Mammary epithelial cell (primary cell): Measurements from ENCODE around the gene C2orf92.

Experiments
- EZH2 ChIP-seq: IDR thresholded peaks from 2 replicates; pipeline ENCODE4 v1.6.1; 2012; ENCODE audit warnings: low read length, inconsistent platforms, borderline replicate concordance
- TF ChIP-seq, protein P1 (sequence below), 2 donors: IDR thresholded peaks in 1 of 2; conservative IDR thresholded peaks in 1 of 2; 2 replicates each; pipeline ENCODE4 v1.5.1; 2011 to 2012; ENCODE audit warnings: inconsistent platforms in 2 of 2, low read length in 2 of 2, mild to moderate bottlenecking in 2 of 2, control low read depth in 1 of 2, low read depth in 1 of 2; ENCODE audit not compliant: insufficient read depth in 1 of 2; ENCODE audit errors: extremely low read depth in 1 of 2

DNA sequence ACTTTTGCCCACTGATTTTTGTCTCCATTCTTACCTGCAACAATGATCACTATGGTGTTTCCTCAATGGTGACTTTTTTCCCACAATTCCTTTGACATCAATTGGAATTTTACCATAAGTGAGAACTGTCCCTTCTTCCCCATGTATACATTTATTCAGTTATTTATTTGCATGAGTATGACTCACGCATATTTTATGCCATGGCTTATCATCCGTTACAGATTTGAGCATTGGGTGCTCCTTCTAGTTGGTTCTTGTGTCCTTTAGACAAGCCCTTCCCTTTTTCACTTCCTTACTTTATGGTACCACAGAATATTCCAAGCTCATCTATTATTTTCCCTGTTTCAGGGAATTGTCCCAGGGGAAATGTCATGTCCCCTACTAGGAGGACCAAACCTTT lies 16.0 kb upstream of the C2orf92 start:
- TF ChIP-seq, protein P1, sequence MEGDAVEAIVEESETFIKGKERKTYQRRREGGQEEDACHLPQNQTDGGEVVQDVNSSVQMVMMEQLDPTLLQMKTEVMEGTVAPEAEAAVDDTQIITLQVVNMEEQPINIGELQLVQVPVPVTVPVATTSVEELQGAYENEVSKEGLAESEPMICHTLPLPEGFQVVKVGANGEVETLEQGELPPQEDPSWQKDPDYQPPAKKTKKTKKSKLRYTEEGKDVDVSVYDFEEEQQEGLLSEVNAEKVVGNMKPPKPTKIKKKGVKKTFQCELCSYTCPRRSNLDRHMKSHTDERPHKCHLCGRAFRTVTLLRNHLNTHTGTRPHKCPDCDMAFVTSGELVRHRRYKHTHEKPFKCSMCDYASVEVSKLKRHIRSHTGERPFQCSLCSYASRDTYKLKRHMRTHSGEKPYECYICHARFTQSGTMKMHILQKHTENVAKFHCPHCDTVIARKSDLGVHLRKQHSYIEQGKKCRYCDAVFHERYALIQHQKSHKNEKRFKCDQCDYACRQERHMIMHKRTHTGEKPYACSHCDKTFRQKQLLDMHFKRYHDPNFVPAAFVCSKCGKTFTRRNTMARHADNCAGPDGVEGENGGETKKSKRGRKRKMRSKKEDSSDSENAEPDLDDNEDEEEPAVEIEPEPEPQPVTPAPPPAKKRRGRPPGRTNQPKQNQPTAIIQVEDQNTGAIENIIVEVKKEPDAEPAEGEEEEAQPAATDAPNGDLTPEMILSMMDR (conservative IDR thresholded peaks at IDR 0.05 in 1 of 2, IDR thresholded peaks at IDR 0.05 in 1 of 2; ENCODE audit: extremely low read depth in 1 of 2, insufficient read depth in 1 of 2, low read depth in 1 of 2, low read length in 2 of 2), result no peak
- TF ChIP-seq EZH2, result no peak
